Measurements from ENCODE around the gene NSUN4.

The NSUN4 gene

DNA sequence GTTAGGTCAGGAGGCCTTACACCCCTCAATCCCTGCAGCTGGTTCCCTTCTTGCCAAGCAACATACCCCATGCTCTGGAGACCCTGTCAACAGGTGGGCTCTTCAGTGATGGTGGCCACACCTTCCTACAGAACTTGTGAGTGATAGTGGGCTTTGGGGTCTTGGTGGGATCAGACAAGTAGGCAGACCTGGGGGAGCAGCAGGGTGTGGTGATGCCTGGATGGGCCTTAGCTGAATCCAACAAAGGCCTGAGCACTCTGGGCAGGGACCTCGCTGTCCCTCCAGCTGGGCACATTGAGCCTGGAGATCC is 68.4 kb downstream of the NSUN4 start:
- no peak for DNase-seq

DNA sequence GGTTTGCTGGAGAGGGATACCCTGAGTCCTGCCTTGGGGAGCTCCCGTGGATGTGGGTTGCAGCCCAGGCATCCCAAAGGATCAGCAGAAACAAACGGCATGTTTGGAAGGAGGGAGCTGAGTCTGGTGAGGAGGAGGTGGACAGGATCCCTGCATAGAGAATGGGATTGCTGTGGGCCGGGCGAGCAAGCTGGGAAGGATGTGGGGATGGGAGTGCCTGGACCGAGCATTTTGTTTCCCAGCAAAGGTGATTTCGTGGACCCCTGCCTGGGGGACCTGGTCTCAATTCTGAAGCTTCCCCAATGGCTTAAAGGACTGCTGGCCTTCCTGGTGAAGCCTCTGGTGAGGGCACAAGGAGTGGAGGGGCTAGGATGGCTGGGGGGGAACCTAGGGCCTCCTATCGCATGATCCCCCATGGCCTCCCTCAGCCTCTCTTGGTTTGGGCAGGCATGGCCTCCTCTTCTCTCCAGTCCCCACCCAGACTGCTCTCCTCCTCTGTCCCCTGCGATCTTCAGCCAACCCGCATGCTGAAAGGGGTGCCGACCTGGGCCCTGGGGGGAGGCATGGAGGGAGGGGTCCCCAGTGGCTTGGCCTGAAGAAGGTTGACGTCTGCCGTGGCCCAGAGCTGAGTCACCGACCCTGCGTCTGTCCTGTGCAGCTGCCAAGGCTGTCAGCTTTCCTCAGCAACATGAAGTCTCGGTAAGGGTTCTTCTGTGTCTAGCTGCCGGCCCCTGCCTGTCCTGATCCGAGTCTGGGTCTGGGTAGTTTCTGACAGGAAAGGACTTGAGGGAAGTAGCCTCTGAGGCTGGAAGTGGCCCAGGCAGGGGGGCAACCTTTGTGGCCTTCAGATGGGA is 69.8 kb downstream of the NSUN4 start:
- no peak for DNase-seq

- no peak for DNase-seq
Measured at GRCh38 chr1:46411010-46411405, 70.4 kb downstream of the NSUN4 start.
